HFFc6 (cell line): ENCODE results near the gene NAA40. TPM values are rescaled to one million over a fixed set of nuclear protein-coding genes. Genes with fewer than 3 reads are reported as not detected.

Source experiments
- DNase-seq: peaks from one replicate; pipeline ENCODE4 v3.0.0-alpha.2; 2018
- H3K27ac Mint-ChIP-seq: 2 replicates; pipeline ENCODE4 v1.8.0; 2020; ENCODE audit warnings: mild to moderate bottlenecking, mixed read lengths
- H3K27me3 Mint-ChIP-seq: 2 replicates; pipeline ENCODE4 v1.8.0; 2021; ENCODE audit warnings: mild to moderate bottlenecking, moderate library complexity, mixed read lengths; ENCODE audit not compliant: insufficient read depth
- H3K36me3 Mint-ChIP-seq: 2 replicates; pipeline ENCODE4 v1.8.0; 2021; ENCODE audit warnings: low read depth, mixed read lengths
- H3K4me1 Mint-ChIP-seq: 2 replicates; pipeline ENCODE4 v1.8.0; 2020; ENCODE audit warnings: low read depth, mixed read lengths
- H3K4me3 Mint-ChIP-seq: 2 replicates; pipeline ENCODE4 v1.8.0; 2020; ENCODE audit warnings: mild to moderate bottlenecking, moderate library complexity, mixed read lengths
- H3K9me3 Mint-ChIP-seq: 2 replicates; pipeline ENCODE4 v1.8.0; 2020; ENCODE audit warnings: mild to moderate bottlenecking, mixed read lengths
- total RNA-seq, 6 experiments: library from RNA; stranded (reverse); fragmentation: NEBNext Ultra II Directional; extraction: Animal tissue kit (Norgen Biotek cat#: 25700); gene quantifications; 2 replicates in 1 of 6; 3 replicates in 5 of 6; pipeline ENCODE4 v1.2.3, GENCODE V29; 2021
- TF ChIP-seq, protein P1 (sequence below): fragments of 200-600 bp; sonication (generic); IDR thresholded peaks from 2 replicates; pipeline ENCODE4 v1.5.0; 2021; ENCODE audit warnings: antibody characterized with exemption, mild to moderate bottlenecking

NAA40 gene
- total RNA-seq, 6 experiments from 2014 or later: 15.7 to 19.3 (median 17.6) TPM

DNA sequence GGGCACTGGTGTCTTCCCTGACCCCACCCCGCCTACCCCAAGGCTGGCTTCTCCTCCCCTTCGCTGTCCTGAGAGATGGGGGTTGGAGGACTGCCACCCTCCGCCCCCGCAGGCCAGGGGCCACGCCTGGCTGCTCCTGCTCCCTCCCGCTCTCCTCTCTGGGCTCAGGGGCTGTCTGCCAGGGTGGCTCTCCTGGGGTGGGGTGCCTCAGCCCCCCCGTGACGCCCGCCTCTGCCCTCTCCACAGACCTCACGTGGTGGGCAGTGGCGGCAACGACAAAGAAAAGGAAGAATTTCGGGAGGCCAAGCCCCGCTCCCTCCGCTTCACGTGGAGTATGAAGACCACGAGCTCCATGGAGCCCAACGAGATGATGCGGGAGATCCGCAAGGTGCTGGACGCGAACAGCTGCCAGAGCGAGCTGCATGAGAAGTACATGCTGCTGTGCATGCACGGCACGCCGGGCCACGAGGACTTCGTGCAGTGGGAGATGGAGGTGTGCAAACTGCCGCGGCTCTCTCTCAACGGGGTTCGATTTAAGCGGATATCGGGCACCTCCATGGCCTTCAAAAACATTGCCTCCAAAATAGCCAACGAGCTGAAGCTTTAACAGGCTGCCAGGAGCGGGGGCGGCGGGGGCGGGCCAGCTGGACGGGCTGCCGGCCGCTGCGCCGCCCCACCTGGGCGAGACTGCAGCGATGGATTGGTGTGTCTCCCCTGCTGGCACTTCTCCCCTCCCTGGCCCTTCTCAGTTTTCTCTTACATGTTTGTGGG is 30.0 kb upstream of the NAA40 start:
- H3K27ac Mint-ChIP-seq: no peak overlapping the region
- peaks cover 3% of the 10 kb centered on the region for H3K27me3 Mint-ChIP-seq
- peaks cover under 1% of the 10 kb centered on the region; the same call in 1 of the 2 replicates for H3K36me3 Mint-ChIP-seq
- H3K4me1 Mint-ChIP-seq: no peaks in the 10 kb centered on the region
- TF ChIP-seq, protein P1, sequence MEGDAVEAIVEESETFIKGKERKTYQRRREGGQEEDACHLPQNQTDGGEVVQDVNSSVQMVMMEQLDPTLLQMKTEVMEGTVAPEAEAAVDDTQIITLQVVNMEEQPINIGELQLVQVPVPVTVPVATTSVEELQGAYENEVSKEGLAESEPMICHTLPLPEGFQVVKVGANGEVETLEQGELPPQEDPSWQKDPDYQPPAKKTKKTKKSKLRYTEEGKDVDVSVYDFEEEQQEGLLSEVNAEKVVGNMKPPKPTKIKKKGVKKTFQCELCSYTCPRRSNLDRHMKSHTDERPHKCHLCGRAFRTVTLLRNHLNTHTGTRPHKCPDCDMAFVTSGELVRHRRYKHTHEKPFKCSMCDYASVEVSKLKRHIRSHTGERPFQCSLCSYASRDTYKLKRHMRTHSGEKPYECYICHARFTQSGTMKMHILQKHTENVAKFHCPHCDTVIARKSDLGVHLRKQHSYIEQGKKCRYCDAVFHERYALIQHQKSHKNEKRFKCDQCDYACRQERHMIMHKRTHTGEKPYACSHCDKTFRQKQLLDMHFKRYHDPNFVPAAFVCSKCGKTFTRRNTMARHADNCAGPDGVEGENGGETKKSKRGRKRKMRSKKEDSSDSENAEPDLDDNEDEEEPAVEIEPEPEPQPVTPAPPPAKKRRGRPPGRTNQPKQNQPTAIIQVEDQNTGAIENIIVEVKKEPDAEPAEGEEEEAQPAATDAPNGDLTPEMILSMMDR: no peak
- DNase-seq: no peak
- no peaks in the 10 kb centered on the region for H3K9me3 Mint-ChIP-seq
- H3K4me3 Mint-ChIP-seq: no peak overlapping the region

DNA sequence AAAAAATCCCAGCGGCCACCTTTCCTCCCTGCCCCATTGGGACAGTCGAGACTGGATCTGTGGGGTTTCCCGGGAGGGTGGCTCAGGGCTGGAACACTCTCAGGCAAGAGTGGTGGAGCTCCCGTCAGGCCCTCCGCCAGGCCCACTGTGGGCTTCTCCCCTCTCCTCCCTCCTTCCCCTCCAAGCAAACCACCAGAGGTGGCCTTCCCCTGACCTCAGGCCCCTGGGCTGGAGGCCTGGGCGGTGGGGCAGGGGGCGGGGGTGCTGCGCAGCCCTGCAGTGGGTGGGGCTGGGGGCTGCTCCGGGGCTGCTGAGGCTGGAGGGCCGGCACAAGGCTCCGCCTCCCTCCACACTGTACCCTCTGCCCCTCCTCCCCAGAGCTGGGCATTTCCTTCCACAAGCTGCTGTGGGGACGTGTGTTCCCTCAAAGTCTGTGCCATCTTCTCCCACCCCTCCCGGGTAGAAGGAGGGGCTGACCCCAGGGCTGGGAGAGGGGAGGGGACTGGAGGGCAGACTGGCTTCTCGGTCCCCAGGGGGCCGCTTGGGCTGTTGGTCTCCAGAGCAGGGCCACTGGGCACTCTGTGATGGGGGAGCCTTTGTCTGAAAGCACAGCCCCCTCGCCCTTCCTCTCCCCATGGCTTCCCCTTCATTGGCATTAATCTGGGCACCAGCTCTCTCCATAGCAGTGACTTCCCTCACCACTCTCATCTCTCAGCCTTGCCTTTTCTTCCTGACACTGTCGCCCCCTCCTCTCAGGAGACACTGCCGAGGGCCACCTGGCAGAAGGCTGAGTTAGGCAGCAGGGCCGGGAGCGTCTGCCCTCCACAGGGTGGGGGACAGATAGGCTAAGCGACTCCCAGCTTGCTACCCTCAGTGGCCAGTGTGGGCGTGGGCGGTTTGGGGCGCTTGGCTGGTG is 29.0 kb upstream of the NAA40 start:
- Mint-ChIP-seq H3K4me1 (no peaks in the 10 kb centered on the region), H3K27me3 (peaks cover 2% of the 10 kb centered on the region), H3K9me3 (no peaks in the 10 kb centered on the region), H3K36me3 (no peaks in the 10 kb centered on the region), H3K27ac (no peak overlapping the region), H3K4me3 (no peak overlapping the region)
- no peak for DNase-seq
- TF ChIP-seq, protein P1: no peak

DNA sequence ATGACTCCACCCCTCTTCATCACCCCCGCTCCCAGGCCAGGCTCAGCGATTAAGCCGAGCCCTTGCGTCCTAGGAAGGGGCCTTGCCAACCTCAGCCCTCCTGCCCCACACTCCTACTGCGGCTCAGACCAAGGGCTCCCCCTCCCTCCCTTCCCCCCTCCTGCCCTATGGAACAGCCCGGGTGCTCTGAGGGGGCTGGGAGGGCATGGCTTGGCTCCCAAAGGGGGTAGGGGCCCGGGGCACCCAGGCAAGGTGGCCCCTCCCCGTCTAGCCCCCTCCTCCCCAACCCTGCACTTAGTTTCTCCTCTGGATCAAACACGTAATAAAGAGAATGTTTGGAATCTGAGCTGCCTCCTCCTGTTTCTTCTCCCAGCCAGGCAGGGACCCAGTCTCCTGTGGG is 28.1 kb upstream of the NAA40 start:
- no peak for DNase-seq
- peaks cover 2% of the 10 kb centered on the region for H3K27me3 Mint-ChIP-seq

DNA sequence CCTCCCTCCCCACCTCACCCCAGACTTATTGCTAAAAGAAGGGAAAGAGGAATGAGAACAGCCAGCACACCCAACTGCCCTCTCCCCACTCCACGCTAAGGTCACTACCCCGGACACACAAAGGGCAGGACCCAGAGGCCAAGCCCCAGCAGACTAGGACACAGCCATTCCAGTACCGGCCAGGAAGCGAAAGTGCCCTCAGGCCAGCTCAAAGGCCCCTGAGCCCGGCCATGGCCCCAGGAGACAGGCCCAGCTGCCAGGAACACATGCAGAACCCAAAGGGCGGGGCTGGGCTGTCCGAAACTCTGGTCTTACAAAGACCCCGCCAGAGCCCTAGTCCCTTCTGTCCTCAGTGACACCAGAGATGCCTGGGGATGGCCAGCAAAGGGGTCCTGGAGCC is 27.4 kb upstream of the NAA40 start:
- no peak for DNase-seq

More for the DNA sequence above, 28.1 kb upstream of the NAA40 start:
- Mint-ChIP-seq H3K4me3 (no peak overlapping the region), H3K36me3 (no peaks in the 10 kb centered on the region), H3K4me1 (no peaks in the 10 kb centered on the region), H3K27ac (no peak overlapping the region), H3K9me3 (no peaks in the 10 kb centered on the region)
- TF ChIP-seq, protein P1: no peak

DNA sequence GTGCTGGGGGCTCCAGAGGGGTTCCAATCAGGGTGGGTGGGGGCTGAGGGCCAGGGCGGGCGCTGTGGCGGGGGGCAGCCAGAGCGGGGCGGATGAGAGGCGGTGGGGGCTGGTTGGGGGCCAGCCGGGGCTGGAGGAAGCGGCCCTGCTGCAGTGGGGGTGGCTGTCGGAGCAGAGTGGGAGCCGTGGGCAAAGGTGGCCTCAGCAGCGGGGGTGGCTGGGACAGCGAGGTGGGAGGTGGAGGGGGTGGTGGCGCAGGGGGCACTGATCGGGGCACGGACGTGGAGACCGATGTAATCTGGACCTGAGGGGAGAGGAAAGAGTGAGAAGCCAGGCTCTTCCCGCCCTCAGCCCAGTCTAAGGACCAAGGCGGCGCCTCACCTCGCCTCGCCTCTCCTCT is 26.9 kb upstream of the NAA40 start:
- DNase-seq: no peak
- H3K4me1 Mint-ChIP-seq: no peaks in the 10 kb centered on the region
- no peaks in the 10 kb centered on the region for H3K9me3 Mint-ChIP-seq

More for the DNA sequence above, 27.4 kb upstream of the NAA40 start:
- no peaks in the 10 kb centered on the region for H3K4me1 Mint-ChIP-seq
- no peak overlapping the region for H3K27ac Mint-ChIP-seq
- TF ChIP-seq, protein P1: no peak
- no peaks in the 10 kb centered on the region for H3K36me3 Mint-ChIP-seq
- no peaks in the 10 kb centered on the region; the same call in 1 of the 2 replicates for H3K27me3 Mint-ChIP-seq
- no peak overlapping the region for H3K4me3 Mint-ChIP-seq
- no peaks in the 10 kb centered on the region for H3K9me3 Mint-ChIP-seq

More for the DNA sequence above, 26.9 kb upstream of the NAA40 start:
- Mint-ChIP-seq H3K27ac (no peak overlapping the region), H3K4me3 (no peak overlapping the region), H3K27me3 (no peaks in the 10 kb centered on the region; the same call in 1 of the 2 replicates), H3K36me3 (no peaks in the 10 kb centered on the region)
- TF ChIP-seq, protein P1: no peak
